Measurements from ENCODE around the gene NTM. TPM values are rescaled to one million over a fixed set of nuclear protein-coding genes. Genes with fewer than 3 reads are reported as not detected.
"Not testable (repeated sequence)": the region's sequence is repeated elsewhere in the genome, so short reads cannot be mapped to it uniquely, and the experiment has no call there.

NTM gene
- total RNA-seq, 2 experiments from 2014 or later, result not detected

- no peaks in the 10 kb centered on the region for H3K9me3 Mint-ChIP-seq
- no peak for TF ChIP-seq CTCF (IDR thresholded peaks at IDR 0.05)
- peaks cover 35% of the 10 kb centered on the region for H3K27me3 Mint-ChIP-seq
- no peaks in the 10 kb centered on the region for H3K36me3 Mint-ChIP-seq (ENCODE audit: low read depth)
- no peak overlapping the region for H3K27ac Mint-ChIP-seq
- DNase-seq (no peak), ATAC-seq (no peak)
- H3K4me1 Mint-ChIP-seq (ENCODE audit: low read depth), result no peaks in the 10 kb centered on the region
- intact Hi-C loops (cut with micrococcal nuclease), result no loop called here
- POLR2A ChIA-PET, result no interaction called here
- CTCF ChIA-PET, result no interaction called here
- H3K4me3 Mint-ChIP-seq, result no peak overlapping the region
Observed at GRCh38 chr11:131910523-131911387, 540.3 kb downstream of the NTM start.

GRCh38 chr11:131911388-131912032 is 541.1 kb downstream of the NTM start:
- H3K27me3 Mint-ChIP-seq, result peaks cover 35% of the 10 kb centered on the region
- H3K27ac Mint-ChIP-seq; DNase-seq; ATAC-seq; H3K9me3 Mint-ChIP-seq; CTCF ChIA-PET; intact Hi-C loops (cut with micrococcal nuclease); H3K4me3 Mint-ChIP-seq; POLR2A ChIA-PET; H3K4me1 Mint-ChIP-seq (ENCODE audit: low read depth); H3K36me3 Mint-ChIP-seq (ENCODE audit: low read depth): not testable (repeated sequence)

- DNase-seq, result no peak
- POLR2A ChIA-PET, result no interaction called here
- ATAC-seq, result no peak
- Mint-ChIP-seq H3K9me3 (no peaks in the 10 kb centered on the region), H3K27ac (no peak overlapping the region), H3K27me3 (peaks cover 35% of the 10 kb centered on the region), H3K36me3 (ENCODE audit: low read depth) (no peaks in the 10 kb centered on the region), H3K4me1 (ENCODE audit: low read depth) (no peaks in the 10 kb centered on the region), H3K4me3 (no peak overlapping the region)
- no peak for TF ChIP-seq CTCF (IDR thresholded peaks at IDR 0.05)
- CTCF ChIA-PET, result no interaction called here
- intact Hi-C loops (cut with micrococcal nuclease), result no loop called here
Observed at GRCh38 chr11:131912134-131912533, 541.7 kb downstream of the NTM start.

GRCh38 chr11:131913267-131913666 is 542.9 kb downstream of the NTM start:
- POLR2A ChIA-PET, result no interaction called here
- Mint-ChIP-seq H3K27ac (no peak overlapping the region), H3K4me1 (ENCODE audit: low read depth) (no peaks in the 10 kb centered on the region), H3K36me3 (ENCODE audit: low read depth) (no peaks in the 10 kb centered on the region), H3K9me3 (no peaks in the 10 kb centered on the region), H3K4me3 (no peak overlapping the region), H3K27me3 (peaks cover 32% of the 10 kb centered on the region)
- CTCF ChIA-PET, result no interaction called here
- TF ChIP-seq CTCF (IDR thresholded peaks at IDR 0.05), result no peak
- intact Hi-C loops (cut with micrococcal nuclease), result no loop called here
- DNase-seq (no peak), ATAC-seq (no peak)

- no peaks in the 10 kb centered on the region for H3K4me1 Mint-ChIP-seq (ENCODE audit: low read depth)
- TF ChIP-seq CTCF (IDR thresholded peaks at IDR 0.05), result no peak
- no peak overlapping the region for H3K27ac Mint-ChIP-seq
- no peaks in the 10 kb centered on the region for H3K36me3 Mint-ChIP-seq (ENCODE audit: low read depth)
- no peak overlapping the region for H3K4me3 Mint-ChIP-seq
- H3K27me3 Mint-ChIP-seq, result peaks cover 28% of the 10 kb centered on the region
- intact Hi-C loops (cut with micrococcal nuclease), result no loop called here
- POLR2A ChIA-PET, result no interaction called here
- no peak for DNase-seq
- no peak for ATAC-seq
- no peaks in the 10 kb centered on the region for H3K9me3 Mint-ChIP-seq
- CTCF ChIA-PET, result no interaction called here
Observed at GRCh38 chr11:131914361-131914774, 544.0 kb downstream of the NTM start.
